GM20000 (cell line): ENCODE data around the gene PRM2.

Experiments used
- DNase-seq: peaks from one replicate; pipeline ENCODE4 v3.0.0; 2012; ENCODE audit warnings: low spot score
- TF ChIP-seq, protein P1 (sequence below): IDR thresholded peaks from 2 replicates; pipeline ENCODE4 v1.5.1; 2012; ENCODE audit warnings: mild to moderate bottlenecking, control low read depth; ENCODE audit errors: extremely low read depth, missing control alignments

PRM2 gene

DNA sequence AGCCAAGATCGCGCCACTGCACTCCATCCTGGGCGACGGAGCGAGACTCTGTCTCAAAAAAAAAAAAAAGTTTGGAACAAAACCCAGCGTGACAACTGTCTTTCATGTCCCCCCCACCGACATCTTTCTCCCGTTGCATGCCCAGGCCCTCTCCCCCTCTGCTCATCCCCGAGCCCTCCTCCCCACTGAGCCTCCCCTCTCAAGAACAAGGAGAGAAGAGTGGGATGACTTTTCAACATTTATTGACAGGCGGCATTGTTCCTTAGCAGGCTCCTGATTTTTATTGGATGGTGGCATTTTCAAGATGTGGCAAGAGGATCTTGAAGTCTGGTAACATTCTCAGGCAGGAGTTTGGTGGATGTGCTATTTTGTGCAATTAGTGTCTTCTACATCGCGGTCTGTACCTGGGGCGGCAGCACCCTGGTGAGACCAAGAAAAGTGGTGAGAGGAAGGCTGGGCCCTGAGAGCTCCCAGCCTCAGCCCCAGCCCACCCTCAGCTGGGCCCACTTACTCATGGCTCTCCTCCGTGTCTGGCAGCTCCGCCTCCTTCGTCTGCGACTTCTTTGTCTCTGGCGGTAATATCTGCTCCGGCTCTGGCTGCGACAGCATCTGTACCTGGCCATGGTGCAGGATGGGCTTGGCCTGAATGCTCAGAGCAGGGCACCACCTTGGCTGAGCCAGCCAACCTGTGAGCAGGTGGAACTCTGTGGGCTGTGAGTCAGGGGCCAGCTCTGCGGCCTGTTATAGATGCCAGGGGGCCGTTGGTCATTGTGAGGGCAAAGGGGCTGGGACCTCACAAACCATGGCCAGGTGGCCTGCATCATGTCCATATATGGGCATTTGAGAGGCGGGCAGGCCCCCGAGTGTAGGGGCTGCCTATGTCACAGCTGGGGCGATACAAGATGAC lies 4.6 kb upstream of the PRM2 start, which contains the start of gene PRM1:
Gene PRM1 (minus strand): TSS at position 715 of the 907 bp plus-strand sequence. CDS start 92 bp downstream, at position 623.
- TF ChIP-seq, protein P1, sequence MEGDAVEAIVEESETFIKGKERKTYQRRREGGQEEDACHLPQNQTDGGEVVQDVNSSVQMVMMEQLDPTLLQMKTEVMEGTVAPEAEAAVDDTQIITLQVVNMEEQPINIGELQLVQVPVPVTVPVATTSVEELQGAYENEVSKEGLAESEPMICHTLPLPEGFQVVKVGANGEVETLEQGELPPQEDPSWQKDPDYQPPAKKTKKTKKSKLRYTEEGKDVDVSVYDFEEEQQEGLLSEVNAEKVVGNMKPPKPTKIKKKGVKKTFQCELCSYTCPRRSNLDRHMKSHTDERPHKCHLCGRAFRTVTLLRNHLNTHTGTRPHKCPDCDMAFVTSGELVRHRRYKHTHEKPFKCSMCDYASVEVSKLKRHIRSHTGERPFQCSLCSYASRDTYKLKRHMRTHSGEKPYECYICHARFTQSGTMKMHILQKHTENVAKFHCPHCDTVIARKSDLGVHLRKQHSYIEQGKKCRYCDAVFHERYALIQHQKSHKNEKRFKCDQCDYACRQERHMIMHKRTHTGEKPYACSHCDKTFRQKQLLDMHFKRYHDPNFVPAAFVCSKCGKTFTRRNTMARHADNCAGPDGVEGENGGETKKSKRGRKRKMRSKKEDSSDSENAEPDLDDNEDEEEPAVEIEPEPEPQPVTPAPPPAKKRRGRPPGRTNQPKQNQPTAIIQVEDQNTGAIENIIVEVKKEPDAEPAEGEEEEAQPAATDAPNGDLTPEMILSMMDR = no peak
- DNase-seq = no peak

DNA sequence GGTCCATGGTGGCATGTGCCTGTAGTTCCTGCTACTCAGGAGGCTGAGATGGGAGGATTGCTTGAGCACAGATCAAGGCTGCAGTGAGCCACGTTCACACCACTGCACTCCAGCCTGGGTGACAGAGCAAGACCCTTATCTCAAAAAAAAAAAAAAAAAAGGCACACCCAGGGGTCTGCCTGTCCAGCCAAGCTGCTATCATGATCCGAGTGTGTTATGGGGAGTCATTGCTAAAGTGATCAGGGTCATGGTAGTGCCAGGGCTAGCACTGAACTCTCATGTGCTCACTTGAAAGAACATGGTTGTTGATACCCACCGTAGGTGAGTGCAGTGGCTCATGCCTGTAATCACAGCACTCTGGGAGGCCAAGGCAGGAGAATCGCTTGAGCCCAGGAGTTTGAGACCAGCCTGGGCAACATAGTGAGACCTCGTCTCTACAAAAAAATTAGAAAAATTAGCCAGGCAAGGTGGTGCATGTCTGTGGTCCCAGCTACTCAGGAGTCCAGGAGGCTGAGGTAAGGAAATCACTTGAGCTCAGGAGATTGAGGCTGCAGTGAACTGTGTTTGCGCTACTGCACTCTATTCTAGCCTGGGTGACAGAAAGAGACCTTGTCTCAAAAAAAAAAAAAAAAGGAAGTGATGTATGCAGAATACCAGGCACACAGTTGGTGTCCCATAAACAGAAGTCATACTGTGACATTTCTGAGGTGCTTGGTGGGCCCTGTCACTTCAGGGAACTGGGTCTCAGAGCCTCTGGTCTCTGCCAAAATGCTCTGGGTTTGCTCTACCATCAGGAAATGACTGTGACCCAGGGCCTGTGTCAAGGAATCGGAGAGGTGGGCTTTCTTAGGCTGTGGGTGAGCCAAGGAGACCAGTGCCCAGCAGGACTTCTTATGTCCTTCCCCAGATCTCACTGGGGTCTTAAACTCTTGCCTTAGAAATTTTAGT lies 2.7 kb upstream of the PRM2 start:
- no peak for DNase-seq
- TF ChIP-seq, protein P1 = no peak

DNA sequence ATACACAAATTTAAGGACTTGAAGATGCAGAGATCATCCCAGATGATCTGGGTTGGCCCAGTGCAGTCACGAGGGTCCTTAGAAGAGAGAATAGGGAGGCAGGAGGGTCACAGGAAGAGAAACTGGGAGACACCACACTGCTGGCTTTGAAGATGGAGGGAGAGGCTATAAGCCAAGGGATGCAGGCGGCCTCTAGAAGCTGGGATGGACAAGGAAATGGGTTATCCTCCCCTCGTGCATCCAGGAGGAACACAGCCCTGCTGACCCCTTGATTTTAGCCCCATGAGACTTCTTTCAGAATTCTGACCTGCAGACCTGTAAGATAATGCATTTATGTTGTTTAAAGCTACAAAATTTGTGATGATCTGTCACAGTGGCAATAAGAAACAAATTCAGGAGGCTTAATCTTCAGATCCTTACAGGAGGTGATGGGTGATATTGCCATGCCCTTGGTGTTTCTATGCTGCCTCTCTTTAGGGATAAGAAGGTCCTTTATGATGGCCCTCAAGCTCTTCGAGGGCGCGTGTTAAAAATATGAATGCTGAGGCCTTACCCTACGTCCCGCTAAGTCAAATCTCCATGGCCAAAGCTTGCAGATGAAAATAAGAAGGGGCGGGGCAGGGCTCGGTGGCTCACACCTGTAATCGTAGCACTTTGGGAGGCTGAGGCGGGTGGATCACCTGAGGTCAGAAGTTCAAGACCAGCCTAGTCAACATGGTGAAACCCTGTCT lies 1.5 kb upstream of the PRM2 start:
- no peak for DNase-seq
- TF ChIP-seq, protein P1 = no peak

DNA sequence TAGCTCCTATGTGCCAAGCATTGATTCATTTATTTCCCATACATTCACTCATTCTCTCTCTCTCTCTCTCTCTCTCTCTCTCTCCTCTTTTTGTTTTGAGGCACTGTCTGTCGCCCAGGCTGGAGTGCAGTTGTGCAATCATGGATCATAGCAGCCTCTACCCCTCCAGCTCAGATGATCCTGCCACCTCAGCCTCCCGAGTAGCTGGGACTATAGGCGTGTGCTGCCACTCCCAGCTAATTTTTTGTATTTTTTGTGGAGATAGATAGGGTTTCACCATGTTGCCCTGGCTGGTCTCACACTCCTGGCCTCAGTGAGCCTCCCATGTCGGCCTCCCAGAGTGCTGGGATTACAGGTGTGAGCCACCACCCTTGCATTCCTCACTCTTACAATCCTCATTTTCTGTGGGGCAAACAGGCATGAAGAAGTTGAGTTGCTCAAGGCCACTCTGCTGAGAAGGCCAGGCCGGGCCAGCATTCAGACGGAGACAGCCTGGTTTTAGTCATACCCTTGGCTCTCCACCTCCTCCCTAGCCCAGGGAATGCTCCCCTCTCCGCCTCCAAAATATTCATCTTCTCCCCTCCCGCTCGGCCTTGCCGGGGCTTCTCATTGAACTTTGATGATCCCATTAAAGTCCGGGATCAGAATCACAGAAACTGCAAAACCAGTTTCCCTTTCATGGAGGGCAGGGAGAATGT lies 765 bp upstream of the PRM2 start:
- TF ChIP-seq, protein P1 = no peak
- no peak for DNase-seq

DNA sequence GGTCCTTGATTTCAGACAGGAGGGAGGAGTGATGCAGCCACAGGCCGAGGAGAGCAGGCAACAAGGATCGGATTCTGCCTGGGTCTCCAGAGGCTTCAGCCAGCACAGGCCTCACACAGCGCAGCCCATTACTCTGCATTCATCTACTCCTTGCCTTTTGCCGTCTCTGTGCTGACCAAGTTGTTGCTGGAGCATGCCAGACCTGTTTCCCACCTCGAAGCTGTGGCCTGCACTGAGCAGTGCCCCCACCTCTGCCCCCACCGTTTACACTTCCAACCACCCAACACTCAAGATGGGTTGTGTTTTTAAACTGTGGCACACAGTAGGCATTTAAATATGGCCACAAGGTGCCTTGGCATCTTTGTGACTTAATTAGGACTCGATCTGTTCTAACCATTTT lies 1.3 kb downstream of the PRM2 start:
- no peak for DNase-seq
- TF ChIP-seq, protein P1 = no peak

DNA sequence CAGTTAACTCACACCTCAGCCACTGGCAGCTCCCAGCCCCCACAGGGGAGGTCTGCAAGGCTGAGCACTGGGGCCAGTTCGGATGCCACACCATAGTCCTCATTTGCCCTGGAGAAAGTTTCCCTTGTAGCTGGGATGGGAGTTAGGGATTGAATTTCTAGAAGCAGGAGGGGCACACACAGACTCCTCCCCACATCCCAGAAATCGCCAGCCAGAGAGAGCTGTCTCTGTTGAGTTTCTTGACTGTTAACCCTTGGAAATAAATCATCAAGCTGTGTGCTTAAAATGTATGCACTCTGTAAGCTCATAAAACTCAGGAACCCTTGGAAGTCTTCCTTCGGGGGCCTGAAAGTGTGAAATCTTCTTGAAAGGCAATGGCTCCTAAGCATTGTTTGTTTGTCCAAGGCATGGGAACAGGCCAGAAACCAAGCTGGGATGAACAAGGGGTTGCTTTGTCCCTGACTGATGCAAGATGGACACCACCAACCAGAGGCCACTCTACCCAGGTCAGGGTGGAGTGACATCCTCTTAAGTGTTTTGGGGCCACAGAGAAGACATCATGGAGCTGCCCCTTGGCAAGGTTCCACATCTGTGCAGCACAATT lies 2.5 kb downstream of the PRM2 start:
- no peak for DNase-seq
- TF ChIP-seq, protein P1 = no peak
